K562 (cell line): ENCODE measurements around the gene AP3S2. TPM values are rescaled to one million over a fixed set of nuclear protein-coding genes. Genes with fewer than 3 reads are reported as not detected.

Experiments
- AFF4 ChIP-seq: sonication (generic); formaldehyde crosslinking; IDR thresholded peaks from 2 replicates; pipeline ENCODE4 v1.8.0; 2023; ENCODE audit warnings: mild to moderate bottlenecking, missing genetic modification reagents
- CBX1 ChIP-seq: sonication (generic); IDR thresholded peaks from 2 replicates; pipeline ENCODE4 v1.6.1; 2016; ENCODE audit warnings: antibody characterized with exemption, low read depth, mild to moderate bottlenecking
- CREB1 ChIP-seq, 2 experiments: sonication (generic) in 1 of 2; formaldehyde crosslinking in 1 of 2; IDR thresholded peaks; 2 replicates each; pipeline versions ENCODE4 v1.6.1 to v1.8.0; 2012 to 2022; ENCODE audit warnings: inconsistent platforms in 1 of 2, mild to moderate bottlenecking in 1 of 2, missing genetic modification reagents in 1 of 2, moderate library complexity in 1 of 2
- DIDO1 ChIP-seq: fragments of 450-650 bp; IDR thresholded peaks from 2 replicates; pipeline ENCODE4 v1.6.1; 2016; ENCODE audit warnings: low read depth, missing biosample characterization, missing genetic modification characterization
- E2F8 ChIP-seq: fragments of 450-650 bp; IDR thresholded peaks from 2 replicates; pipeline ENCODE4 v1.7.1; 2018; ENCODE audit warnings: mild to moderate bottlenecking, low read depth; ENCODE audit not compliant: partially characterized antibody
- FOXK2 ChIP-seq, 2 experiments: fragments of 450-650 bp; IDR thresholded peaks in 1 of 2; conservative IDR thresholded peaks in 1 of 2; 2 replicates each; pipeline ENCODE4 v1.6.1; 2016; ENCODE audit warnings: low read depth in 2 of 2, mild to moderate bottlenecking in 1 of 2
- GATA2 ChIP-seq: sonication (generic); formaldehyde crosslinking; IDR thresholded peaks from 2 replicates; pipeline ENCODE4 v1.4.0; 2020; ENCODE audit warnings: mild to moderate bottlenecking, missing genetic modification reagents
- GTF3C2 ChIP-seq: IDR thresholded peaks from 3 replicates; pipeline ENCODE4 v1.6.1; 2011; ENCODE audit warnings: borderline replicate concordance, mild to moderate bottlenecking, moderate library complexity; ENCODE audit not compliant: insufficient read length; ENCODE audit errors: extremely low read depth
- HCFC1 ChIP-seq: IDR thresholded peaks from 2 replicates; pipeline ENCODE4 v1.6.1; 2012; ENCODE audit warnings: low read depth, low read length, improper control_type of control experiment
- POLR2H ChIP-seq: IDR thresholded peaks from 2 replicates; pipeline ENCODE4 v1.6.1; 2016; ENCODE audit warnings: missing genetic modification characterization, low read depth, mild to moderate bottlenecking, control low read depth, missing compliant biosample characterization, moderate library complexity
- ZC3H8 ChIP-seq: fragments of 450-650 bp; IDR thresholded peaks from 2 replicates; pipeline ENCODE4 v1.6.1; 2017
- ZMIZ1 ChIP-seq, 2 experiments: fragments of 150-350 bp in 1 of 2; IDR thresholded peaks; 2 replicates each; pipeline ENCODE4 v1.6.1; 2012 to 2016; ENCODE audit warnings: low read depth in 2 of 2, low read length in 2 of 2, mild to moderate bottlenecking in 1 of 2, moderate library complexity in 1 of 2
- ZSCAN29 ChIP-seq: fragments of 450-650 bp; IDR thresholded peaks from 2 replicates; pipeline ENCODE4 v1.6.1; 2017
- polyA plus RNA-seq, 8 experiments: library from polyadenylated mRNA; depleted of rRNA in 4 of 8; stranded (reverse) in 5 of 8; unstranded in 3 of 8; fragments of >200 nt; fragmentation: Nextera tagmentation in 2 of 8; fragmentation: Illumina TruSeq in 1 of 8; extraction: Ambion mirVana in 2 of 8; extraction: Trizol in 1 of 8; gene quantifications; 2 replicates each; pipeline versions ENCODE4 v1.2.1 to v1.2.3, GENCODE V29; 2011 to 2014; ENCODE audit warnings: inconsistent platforms in 1 of 8, missing spikeins in 1 of 8
- total RNA-seq, 7 experiments: library from RNA; depleted of rRNA in 6 of 7; stranded (reverse); fragments of >200 nt in 6 of 7; fragmentation: Illumina TruSeq in 2 of 7; extraction: Trizol in 2 of 7; gene quantifications; 2 replicates each; pipeline versions ENCODE4 v1.2.1 to v1.2.3, GENCODE V29; 2011 to 2021; ENCODE audit warnings: low replicate concordance in 1 of 7

The AP3S2 gene
- total and polyA plus RNA-seq, 9 of the 15 experiments (the other 6 are each of a cell fraction or from before 2014, with no cell fraction given): 16.4 to 54.1 (median 37.4) TPM

- TF ChIP-seq ZMIZ1 (IDR thresholded peaks at IDR 0.05; ENCODE audit: low read depth in 2 of 2, low read length in 2 of 2) (0 out of 4 replicates have a peak, but pooled peaks of 1 of the 2 experiments have one; percentile 1), FOXK2 (conservative IDR thresholded peaks at IDR 0.05 in 1 of 2, IDR thresholded peaks at IDR 0.05 in 1 of 2; ENCODE audit: low read depth in 2 of 2) (peak; percentile 96 to 97), DIDO1 (tag) (peak; percentile 96), ZSCAN29 (peak; percentile 89; the same call in 1 of the 2 replicates), GATA2 (CRISPR knock-in tag) (peak; percentile 51; the same call in 1 of the 2 replicates), POLR2H (tag) (peak; percentile 51), AFF4 (CRISPR knock-in tag) (peak; percentile 89), CBX1 (peak; percentile 89), GTF3C2 (no peak), CREB1 (IDR thresholded peaks at IDR 0.05) (peak; percentile 77), CREB1 (CRISPR knock-in tag; IDR thresholded peaks at IDR 0.05) (peak; percentile 87), HCFC1 (peak; percentile 91), E2F8 (peak; percentile 95), ZC3H8 (no peak)
Measured at GRCh38 chr15:89893696-89894447, at the start of gene AP3S2 (continued).
